Measurements from ENCODE around the gene CARMIL1. TPM values are rescaled to one million over a fixed set of nuclear protein-coding genes. Genes with fewer than 3 reads are reported as not detected.

Gene CARMIL1
- total RNA-seq, 1 experiment from 2014 or later = 23.6 TPM

GRCh38 chr6:25326960-25327359 lies 47.8 kb downstream of the CARMIL1 start:
- no peak overlapping the region for H2BK120ac ChIP-seq (ENCODE audit: low read depth, low read length, poor library complexity, severe bottlenecking)
- Mint-ChIP-seq H3K27ac (no peak overlapping the region), H3K27me3 (ENCODE audit: low read depth) (no peaks in the 10 kb centered on the region), H3K4me1 (peaks cover 32 to 33% of the 10 kb centered on the region in 2 experiments), H3K36me3 (ENCODE audit: insufficient read depth in 1 of 3, low read depth in 3 of 3) (no peaks in the 10 kb centered on the region), H3K4me3 (no peak overlapping the region), H3K9me3 (no peaks in the 10 kb centered on the region)
- H4K91ac ChIP-seq (ENCODE audit: insufficient read length, low read depth, low read length) = no peak overlapping the region
- no peak overlapping the region for H2BK12ac ChIP-seq (ENCODE audit: insufficient read length, low read depth, low read length)
- peaks cover 8% of the 10 kb centered on the region; the same call in 1 of the 2 replicates for H3K4me1 ChIP-seq (ENCODE audit: insufficient read depth, low read length)
- no peak overlapping the region for H3K9ac ChIP-seq (ENCODE audit: extremely low read depth, insufficient read length, low read length)
- no peak overlapping the region for H3K27ac ChIP-seq (ENCODE audit: insufficient read length, low read depth, low read length)
- H3K56ac ChIP-seq (ENCODE audit: insufficient read length, low read depth, low read length) = no peak overlapping the region
- no peak overlapping the region for H2BK5ac ChIP-seq (ENCODE audit: insufficient read length, low read length)
- H3K79me1 ChIP-seq (ENCODE audit: insufficient read depth, low read depth, low read length, poor library complexity, severe bottlenecking) = peaks cover 3% of the 10 kb centered on the region
- H2AFZ ChIP-seq (ENCODE audit: low read length) = no peak overlapping the region
- H3T11ph ChIP-seq (ENCODE audit: low read length) = no peak overlapping the region
- H3K18ac ChIP-seq (ENCODE audit: insufficient read length, low read depth, low read length) = no peak overlapping the region
- H3K14ac ChIP-seq (ENCODE audit: insufficient read depth, low read length) = no peak overlapping the region
- H4K8ac ChIP-seq (replicated peaks; ENCODE audit: insufficient read length, low read depth, low read length) = no peak overlapping the region
- DNase-seq = no peak
- WGBS (ENCODE audit: extremely low coverage, insufficient read length, low lambda C conversion rate) = no CpG with 5 or more reads among the region's 4 CpGs
- H2AK5ac ChIP-seq (ENCODE audit: insufficient read length, low read length) = no peak overlapping the region
- H3K27me3 ChIP-seq (ENCODE audit: insufficient read depth, low read length) = no peaks in the 10 kb centered on the region
- no peak overlapping the region for H2BK20ac ChIP-seq (ENCODE audit: low read depth, low read length, poor library complexity, severe bottlenecking)
- peaks cover 9% of the 10 kb centered on the region; the same call in 1 of the 2 replicates for H3K79me2 ChIP-seq (ENCODE audit: insufficient read depth, low read length)
- H3K4ac ChIP-seq (ENCODE audit: low read depth, low read length) = no peak overlapping the region
- H3K23me2 ChIP-seq (ENCODE audit: insufficient read length, low read depth, low read length, poor library complexity, severe bottlenecking) = no peaks in the 10 kb centered on the region
- no peak overlapping the region for H4K5ac ChIP-seq (ENCODE audit: insufficient read length, low read depth, low read length)
- no peak overlapping the region for H3K4me2 ChIP-seq (ENCODE audit: insufficient read depth, insufficient read length, low read length)
- no peaks in the 10 kb centered on the region for H4K20me1 ChIP-seq (ENCODE audit: control insufficient read depth, insufficient read depth, insufficient read length)
- H3K23ac ChIP-seq (ENCODE audit: insufficient read length, low read depth, low read length) = no peak overlapping the region
- no peaks in the 10 kb centered on the region for H3K9me3 ChIP-seq (ENCODE audit: control insufficient read depth, low read depth, low read length)
- no peak overlapping the region for H2BK15ac ChIP-seq (ENCODE audit: low read depth, low read length)
- TF ChIP-seq CTCF (conservative IDR thresholded peaks at IDR 0.05) = no peak

All from H9 (cell line).